CD4-positive, alpha-beta memory T cell (primary cell): ENCODE results near the gene SERGEF. TPM values are rescaled to one million over a fixed set of nuclear protein-coding genes. Genes with fewer than 3 reads are reported as not detected.

Experiments
- CTCF ChIA-PET: fragments of 350-600 bp; sonication (Branson Sonifier 250); formaldehyde crosslinking; loops from one replicate; lab custom pipeline; 2021; ENCODE audit warnings: inconsistent platforms; ENCODE audit not compliant: partially characterized antibody; lab: Charles Lee
- POLR2A ChIA-PET: fragments of 350-600 bp; sonication (Branson Sonifier 250); formaldehyde crosslinking; loops from one replicate; lab custom pipeline; 2021; ENCODE audit not compliant: partially characterized antibody; lab: Charles Lee
- DNase-seq, 5 donors: peaks; one replicate each; pipeline versions ENCODE4 v3.0.0 to v3.0.0-alpha.2; 2020 to 2022; ENCODE audit warnings: mixed read lengths in 1 of 5
- H3K27ac ChIP-seq: one replicate; pipeline ENCODE4 v1.7.0; 2013; ENCODE audit warnings: low read depth, low read length
- H3K27me3 ChIP-seq: 2 replicates; pipeline ENCODE4 v1.7.0; 2013; ENCODE audit warnings: mild to moderate bottlenecking, low read length, moderate library complexity; ENCODE audit not compliant: insufficient read depth
- H3K36me3 ChIP-seq: 2 replicates; pipeline ENCODE4 v1.7.0; 2013; ENCODE audit warnings: mild to moderate bottlenecking, low read length, moderate library complexity; ENCODE audit not compliant: insufficient read depth
- H3K4me1 ChIP-seq: 2 replicates; pipeline ENCODE4 v1.7.0; 2013; ENCODE audit warnings: mild to moderate bottlenecking, low read length, moderate library complexity; ENCODE audit not compliant: insufficient read depth
- H3K4me3 ChIP-seq, 2 donors: one replicate each; pipeline ENCODE4 v1.7.0; 2013; ENCODE audit warnings: low read length in 2 of 2, mild to moderate bottlenecking in 1 of 2
- H3K9me3 ChIP-seq, 2 donors: one replicate each; pipeline ENCODE4 v1.7.0; 2013; ENCODE audit warnings: low read length in 2 of 2, control low read depth in 1 of 2; ENCODE audit not compliant: control insufficient read depth in 1 of 2
- H3K27ac Mint-ChIP-seq, 7 donors: one replicate each; pipeline ENCODE4 v1.8.0; 2020 to 2021; ENCODE audit warnings: mixed read lengths in 7 of 7, mild to moderate bottlenecking in 6 of 7, inconsistent platforms in 3 of 7, moderate library complexity in 3 of 7
- H3K27me3 Mint-ChIP-seq, 2 donors: one replicate each; pipeline ENCODE4 v1.8.0; 2020 to 2021; ENCODE audit warnings: mixed read lengths in 2 of 2
- H3K36me3 Mint-ChIP-seq, 2 donors: one replicate each; pipeline ENCODE4 v1.8.0; 2020 to 2021; ENCODE audit warnings: mixed read lengths in 2 of 2, inconsistent platforms in 1 of 2, mild to moderate bottlenecking in 1 of 2
- H3K4me1 Mint-ChIP-seq, 4 donors: one replicate each; pipeline ENCODE4 v1.8.0; 2020 to 2021; ENCODE audit warnings: mixed read lengths in 4 of 4, mild to moderate bottlenecking in 1 of 4
- H3K4me3 Mint-ChIP-seq, 8 donors: one replicate each; pipeline ENCODE4 v1.8.0; 2020 to 2021; ENCODE audit warnings: mixed read lengths in 8 of 8, mild to moderate bottlenecking in 7 of 8, moderate library complexity in 6 of 8, inconsistent platforms in 3 of 8
- H3K9me3 Mint-ChIP-seq, 8 donors: one replicate each; pipeline ENCODE4 v1.8.0; 2020 to 2021; ENCODE audit warnings: mixed read lengths in 8 of 8, mild to moderate bottlenecking in 5 of 8, inconsistent platforms in 3 of 8, moderate library complexity in 1 of 8
- intact Hi-C: fragments of 100-400 bp; cut with micrococcal nuclease; formaldehyde crosslinking; loops from one replicate; pipeline ENCODE4 v1.15.1; 2023
- polyA plus RNA-seq, 2 donors: library from polyadenylated mRNA; unstranded; fragments of 300-500 nt; fragmentation: Illumina TruSeq; gene quantifications; one replicate each; pipeline ENCODE4 v1.2.3, GENCODE V29; 2021
- total RNA-seq, 2 experiments: library from RNA; stranded (reverse); gene quantifications; one replicate each; pipeline ENCODE4 v1.2.3, GENCODE V29; 2021

Gene SERGEF
- total and polyA plus RNA-seq, 4 experiments from 2014 or later: 46.2 to 82.7 (median 63.7) TPM

- H3K9me3 ChIP-seq: no peaks in the 10 kb centered on the region
- no peaks in the 10 kb centered on the region for H3K27me3 ChIP-seq
- no peaks in the 10 kb centered on the region for H3K4me1 ChIP-seq
- ChIA-PET CTCF (interaction anchor here (1.2 kb wide), 1 partner anchor 21 kb away, joined by 3 read pairs; no protein-coding TSS in a partner anchor), POLR2A (no interaction called here)
- Mint-ChIP-seq H3K4me1 (no peaks in the 10 kb centered on the region), H3K4me3 (no peak overlapping the region), H3K27me3 (peaks cover 17 to 25% of the 10 kb centered on the region in 2 donors), H3K36me3 (no peaks in the 10 kb centered on the region), H3K9me3 (no peaks in the 10 kb centered on the region), H3K27ac (no peak overlapping the region)
- H3K27ac ChIP-seq: no peak overlapping the region
- no peaks in the 10 kb centered on the region for H3K36me3 ChIP-seq
- H3K4me3 ChIP-seq: no peak overlapping the region
- DNase-seq: no peak
- intact Hi-C loops: no loop called here
Measured at GRCh38 chr11:17751558-17751957, 261.3 kb downstream of the SERGEF start.

DNA sequence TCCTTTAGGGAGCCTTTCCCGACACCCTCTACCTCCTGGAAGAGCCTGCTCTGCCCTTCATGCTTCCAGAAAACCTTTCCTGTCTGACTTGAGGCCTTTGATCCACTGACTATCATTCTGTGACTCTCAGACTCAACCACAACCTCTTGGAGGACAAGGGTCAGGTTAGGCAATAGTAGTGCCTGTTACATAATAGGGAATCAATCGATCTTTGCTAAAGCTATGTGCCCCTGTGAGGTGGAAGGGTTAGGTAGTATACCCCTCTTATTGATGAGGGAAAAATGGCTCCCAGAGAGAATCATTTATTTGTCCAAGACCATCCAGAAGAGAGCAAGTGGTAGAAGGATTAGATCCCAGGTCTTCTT is 262.1 kb downstream of the SERGEF start:
- Mint-ChIP-seq H3K36me3 (no peaks in the 10 kb centered on the region), H3K4me3 (no peak overlapping the region), H3K9me3 (no peaks in the 10 kb centered on the region), H3K27me3 (peaks cover 15 to 28% of the 10 kb centered on the region in 2 donors), H3K27ac (no peak overlapping the region), H3K4me1 (no peaks in the 10 kb centered on the region)
- CTCF ChIA-PET: no interaction called here
- H3K9me3 ChIP-seq: no peaks in the 10 kb centered on the region
- H3K27ac ChIP-seq: no peak overlapping the region
- H3K4me3 ChIP-seq: no peak overlapping the region
- H3K36me3 ChIP-seq: no peaks in the 10 kb centered on the region
- intact Hi-C loops: no loop called here
- no peak for DNase-seq
- no peaks in the 10 kb centered on the region for H3K27me3 ChIP-seq
- no peaks in the 10 kb centered on the region for H3K4me1 ChIP-seq
- POLR2A ChIA-PET: no interaction called here

DNA sequence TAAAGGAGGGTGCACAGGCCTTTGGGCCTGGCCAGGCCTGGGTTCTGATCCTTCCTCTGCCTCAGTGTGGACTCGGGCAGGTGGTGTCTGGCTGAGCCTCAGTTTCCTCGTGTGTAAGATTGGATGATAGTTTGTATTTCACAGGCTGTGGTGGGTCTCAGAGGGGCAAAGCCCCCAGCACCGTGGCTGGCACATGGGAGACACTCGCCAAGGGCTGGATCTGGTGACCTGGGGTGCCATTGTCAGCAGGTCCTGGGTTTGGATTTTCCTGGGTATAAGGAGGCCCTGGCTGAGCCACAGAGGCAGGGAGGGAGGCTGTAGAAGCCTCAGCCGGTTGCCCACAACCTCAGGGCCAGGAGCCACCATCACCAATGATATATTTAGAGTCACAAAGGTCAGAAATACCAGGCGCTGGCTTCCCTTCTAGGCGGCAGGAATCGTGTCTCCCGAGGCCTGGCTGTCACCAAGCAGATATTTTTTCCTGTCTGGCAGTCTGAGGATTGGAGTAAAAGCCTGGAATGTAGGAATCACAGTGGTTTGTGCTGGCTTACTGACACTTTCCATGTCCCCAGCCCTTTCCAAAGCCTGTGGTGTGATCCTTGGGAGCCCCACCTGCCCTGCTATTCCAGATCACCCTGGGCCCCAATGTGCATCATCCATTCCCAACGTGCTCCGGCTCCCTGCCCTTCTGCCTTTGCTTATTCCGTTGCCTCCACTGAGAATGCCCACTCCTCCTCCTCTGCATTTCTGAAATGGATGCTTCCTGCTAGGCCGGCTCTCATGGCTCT is 262.6 kb downstream of the SERGEF start:
- H3K4me3 Mint-ChIP-seq: no peak overlapping the region
- intact Hi-C loops: no loop called here
- H3K9me3 Mint-ChIP-seq: no peaks in the 10 kb centered on the region
- no peaks in the 10 kb centered on the region for H3K9me3 ChIP-seq
- H3K36me3 Mint-ChIP-seq: no peaks in the 10 kb centered on the region
- CTCF ChIA-PET: no interaction called here
- H3K36me3 ChIP-seq: no peaks in the 10 kb centered on the region
- H3K27me3 ChIP-seq: no peaks in the 10 kb centered on the region
- no peaks in the 10 kb centered on the region for H3K4me1 Mint-ChIP-seq
- no peak overlapping the region for H3K4me3 ChIP-seq
- no peaks in the 10 kb centered on the region for H3K4me1 ChIP-seq
- H3K27ac ChIP-seq: no peak overlapping the region
- no peak overlapping the region for H3K27ac Mint-ChIP-seq
- POLR2A ChIA-PET: no interaction called here
- H3K27me3 Mint-ChIP-seq: peaks cover 13 to 28% of the 10 kb centered on the region in 2 donors
- no peak for DNase-seq

GRCh38 chr11:17748761-17749721 is 263.8 kb downstream of the SERGEF start:
- intact Hi-C loops: no loop called here
- no peaks in the 10 kb centered on the region for H3K4me1 Mint-ChIP-seq

DNA sequence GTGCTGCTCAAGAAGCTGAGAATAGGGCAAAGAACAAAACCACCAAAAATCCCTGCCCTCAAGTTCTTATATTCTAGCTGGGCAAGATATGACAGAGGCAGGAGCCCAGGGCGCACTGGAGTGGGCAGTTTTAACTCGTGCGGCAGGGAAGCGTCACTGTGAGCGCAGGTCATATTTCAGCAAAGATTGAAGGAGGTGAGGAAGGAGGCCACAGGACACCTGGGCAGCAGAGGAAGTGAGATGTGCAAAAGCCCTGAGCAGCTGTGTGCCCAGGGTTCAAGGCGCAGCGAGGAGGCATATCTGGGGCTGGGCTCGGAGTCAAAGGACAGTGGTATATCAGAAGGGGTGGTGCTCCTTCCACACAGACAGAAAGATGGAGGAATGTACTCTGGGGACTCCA is 264.8 kb downstream of the SERGEF start:
- DNase-seq: no peak

More at GRCh38 chr11:17748761-17749721, 263.8 kb downstream of the SERGEF start:
- Histone ChIP-seq H3K4me1 (no peaks in the 10 kb centered on the region), H3K27ac (no peak overlapping the region), H3K9me3 (no peaks in the 10 kb centered on the region), H3K4me3 (no peak overlapping the region), H3K27me3 (no peaks in the 10 kb centered on the region), H3K36me3 (no peaks in the 10 kb centered on the region)
- no peaks in the 10 kb centered on the region for H3K36me3 Mint-ChIP-seq
- ChIA-PET POLR2A (no interaction called here), CTCF (interaction anchor here (1.6 kb wide), 1 partner anchor 18 kb away, joined by 3 read pairs; no protein-coding TSS in a partner anchor)
- H3K9me3 Mint-ChIP-seq: no peaks in the 10 kb centered on the region
- H3K27me3 Mint-ChIP-seq: peaks cover 12 to 26% of the 10 kb centered on the region in 2 donors
- no peak overlapping the region for H3K27ac Mint-ChIP-seq
- H3K4me3 Mint-ChIP-seq: no peak overlapping the region
- no peak for DNase-seq

DNA sequence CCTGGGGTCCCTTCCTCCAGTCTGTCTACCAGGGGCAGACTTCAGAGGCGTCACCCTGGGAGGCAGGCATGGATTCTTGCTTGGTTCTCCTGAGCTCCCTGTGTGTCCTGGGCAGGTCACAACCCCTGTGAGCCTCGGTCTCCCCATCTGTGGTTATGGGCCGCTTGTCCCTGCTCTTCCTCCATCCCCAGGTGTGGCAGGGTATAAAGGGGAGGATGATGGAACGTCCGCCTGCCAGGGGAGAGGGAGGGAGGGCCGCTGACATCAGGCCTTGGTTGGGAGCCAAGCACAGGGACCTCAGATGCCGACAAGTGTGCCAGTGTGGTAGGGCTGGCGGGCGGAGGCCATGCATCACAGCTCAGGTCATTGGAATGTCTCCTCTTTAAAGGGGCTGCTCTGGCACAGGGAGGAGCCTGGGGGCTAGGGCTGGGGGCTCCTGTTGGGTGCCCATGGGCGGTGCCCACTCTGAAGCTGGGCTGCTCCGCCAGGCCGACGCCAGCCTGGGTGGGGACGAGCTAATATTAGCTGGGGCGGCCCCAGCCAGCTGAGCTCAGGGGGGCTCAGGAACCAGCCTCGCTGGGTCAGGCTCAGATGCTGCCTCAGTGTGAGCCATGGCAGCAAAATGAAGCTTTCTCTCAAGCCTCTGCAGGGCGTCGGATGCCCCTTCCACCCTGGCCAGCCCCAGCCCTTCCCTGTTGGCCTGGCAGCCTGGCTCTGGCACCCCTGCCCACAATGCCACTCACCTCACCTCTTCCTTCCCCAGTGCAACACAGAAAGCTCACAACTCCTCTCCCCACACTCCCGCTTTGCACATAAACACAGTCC is 265.5 kb downstream of the SERGEF start:
- Histone ChIP-seq H3K36me3 (no peaks in the 10 kb centered on the region), H3K9me3 (no peaks in the 10 kb centered on the region), H3K4me1 (no peaks in the 10 kb centered on the region), H3K27ac (no peak overlapping the region), H3K27me3 (no peaks in the 10 kb centered on the region), H3K4me3 (no peak overlapping the region)
- no peak overlapping the region for H3K4me3 Mint-ChIP-seq
- ChIA-PET CTCF (interaction anchor here (1.5 to 1.6 kb wide), 2 partner anchors 14 to 17 kb away, joined by 3 read pairs; no protein-coding TSS in a partner anchor), POLR2A (no interaction called here)
- no peaks in the 10 kb centered on the region for H3K4me1 Mint-ChIP-seq
- DNase-seq: no peak
- no peaks in the 10 kb centered on the region for H3K36me3 Mint-ChIP-seq
- intact Hi-C loops: no loop called here
- peaks cover 11 to 29% of the 10 kb centered on the region in 2 donors for H3K27me3 Mint-ChIP-seq
- no peak overlapping the region for H3K27ac Mint-ChIP-seq
- no peaks in the 10 kb centered on the region for H3K9me3 Mint-ChIP-seq

More for the DNA sequence above, 264.8 kb downstream of the SERGEF start:
- H3K4me1 Mint-ChIP-seq: no peaks in the 10 kb centered on the region
- H3K9me3 ChIP-seq: no peaks in the 10 kb centered on the region
- no peaks in the 10 kb centered on the region for H3K9me3 Mint-ChIP-seq
- H3K4me1 ChIP-seq: no peaks in the 10 kb centered on the region
- CTCF ChIA-PET: interaction anchor here (1.6 kb wide), 1 partner anchor 17 kb away, joined by 3 read pairs; no protein-coding TSS in a partner anchor
- intact Hi-C loops: no loop called here
- no peak overlapping the region for H3K27ac ChIP-seq
- H3K27ac Mint-ChIP-seq: peak overlapping the region in 1 of 7 donors; percentile 32
- H3K27me3 ChIP-seq: no peaks in the 10 kb centered on the region
- no peak overlapping the region for H3K4me3 ChIP-seq
- peaks cover 11 to 25% of the 10 kb centered on the region in 2 donors for H3K27me3 Mint-ChIP-seq
- POLR2A ChIA-PET: no interaction called here
- no peaks in the 10 kb centered on the region for H3K36me3 Mint-ChIP-seq
- H3K36me3 ChIP-seq: no peaks in the 10 kb centered on the region
- H3K4me3 Mint-ChIP-seq: no peak overlapping the region
